ENCODE results near the gene TNNI3.

DNA sequence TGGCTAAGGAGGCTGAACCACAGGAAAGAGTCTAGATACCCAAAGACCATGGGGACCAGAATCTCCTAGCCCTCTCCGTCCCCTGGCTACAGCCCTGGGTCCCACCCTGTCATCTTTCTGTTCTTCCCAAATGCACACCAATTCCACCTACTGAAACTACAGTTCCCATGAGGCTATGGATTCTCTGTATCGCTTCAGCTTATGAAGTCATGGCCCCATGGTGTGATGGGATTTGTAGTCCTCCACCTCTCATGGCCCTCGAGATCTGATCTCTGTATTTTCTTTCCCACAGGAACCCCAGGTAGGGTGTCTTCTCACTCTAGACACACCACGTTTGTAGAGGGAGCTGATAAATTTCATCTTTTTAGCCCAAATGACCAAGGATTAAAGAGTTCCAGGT is 40.0 kb upstream of the TNNI3 start:
- TF ChIP-seq, protein P1, sequence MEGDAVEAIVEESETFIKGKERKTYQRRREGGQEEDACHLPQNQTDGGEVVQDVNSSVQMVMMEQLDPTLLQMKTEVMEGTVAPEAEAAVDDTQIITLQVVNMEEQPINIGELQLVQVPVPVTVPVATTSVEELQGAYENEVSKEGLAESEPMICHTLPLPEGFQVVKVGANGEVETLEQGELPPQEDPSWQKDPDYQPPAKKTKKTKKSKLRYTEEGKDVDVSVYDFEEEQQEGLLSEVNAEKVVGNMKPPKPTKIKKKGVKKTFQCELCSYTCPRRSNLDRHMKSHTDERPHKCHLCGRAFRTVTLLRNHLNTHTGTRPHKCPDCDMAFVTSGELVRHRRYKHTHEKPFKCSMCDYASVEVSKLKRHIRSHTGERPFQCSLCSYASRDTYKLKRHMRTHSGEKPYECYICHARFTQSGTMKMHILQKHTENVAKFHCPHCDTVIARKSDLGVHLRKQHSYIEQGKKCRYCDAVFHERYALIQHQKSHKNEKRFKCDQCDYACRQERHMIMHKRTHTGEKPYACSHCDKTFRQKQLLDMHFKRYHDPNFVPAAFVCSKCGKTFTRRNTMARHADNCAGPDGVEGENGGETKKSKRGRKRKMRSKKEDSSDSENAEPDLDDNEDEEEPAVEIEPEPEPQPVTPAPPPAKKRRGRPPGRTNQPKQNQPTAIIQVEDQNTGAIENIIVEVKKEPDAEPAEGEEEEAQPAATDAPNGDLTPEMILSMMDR (IDR thresholded peaks at IDR 0.05; ENCODE audit: insufficient read depth, low read length, poor library complexity, severe bottlenecking): no peak
- TF ChIP-seq EZH2phosphoT487 (conservative IDR thresholded peaks at IDR 0.05; ENCODE audit: low read length): no peak
